Rectal smooth muscle tissue (tissue), 1 donor: ENCODE results near the gene RAB6C.
"Not testable (repeated sequence)": the region's sequence is repeated elsewhere in the genome, so short reads cannot be mapped to it uniquely, and the experiment has no call there.

ENCODE experiments used
- H3K27ac ChIP-seq: one replicate; pipeline ENCODE4 v1.7.0; 2013; ENCODE audit warnings: low read depth, low read length, inconsistent platforms
- H3K27me3 ChIP-seq: one replicate; pipeline ENCODE4 v1.7.0; 2013; ENCODE audit warnings: low read length; ENCODE audit not compliant: control insufficient read depth, insufficient read depth
- H3K36me3 ChIP-seq: one replicate; pipeline ENCODE4 v1.7.0; 2013; ENCODE audit warnings: low read length; ENCODE audit not compliant: control insufficient read depth, insufficient read depth
- H3K4me1 ChIP-seq: one replicate; pipeline ENCODE4 v1.7.0; 2013; ENCODE audit warnings: low read length; ENCODE audit not compliant: control insufficient read depth, insufficient read depth
- H3K4me3 ChIP-seq: one replicate; pipeline ENCODE4 v1.7.0; 2013; ENCODE audit warnings: low read length
- H3K9ac ChIP-seq: one replicate; pipeline ENCODE4 v1.7.0; 2013; ENCODE audit warnings: low read length

RAB6C gene

GRCh38 chr2:129958736-129959135 is 20.7 kb upstream of the RAB6C start:
- H3K4me1 ChIP-seq, H3K27me3 ChIP-seq, H3K27ac ChIP-seq, H3K9ac ChIP-seq, H3K4me3 ChIP-seq, H3K36me3 ChIP-seq: not testable (repeated sequence)

- H3K36me3 ChIP-seq = not testable (repeated sequence)
These were observed 10.9 kb upstream of the RAB6C start for GRCh38 chr2:129968605-129969004.

GRCh38 chr2:129975016-129975774 is 4.3 kb upstream of the RAB6C start:
- no peak overlapping the region for H3K9ac ChIP-seq
- no peaks in the 10 kb centered on the region for H3K36me3 ChIP-seq
- no peaks in the 10 kb centered on the region for H3K27me3 ChIP-seq
- no peak overlapping the region for H3K27ac ChIP-seq
- no peak overlapping the region for H3K4me3 ChIP-seq
- H3K4me1 ChIP-seq = no peaks in the 10 kb centered on the region

More at GRCh38 chr2:129968605-129969004, 10.9 kb upstream of the RAB6C start:
- not testable (repeated sequence) for H3K27me3 ChIP-seq, H3K4me1 ChIP-seq, H3K4me3 ChIP-seq, H3K9ac ChIP-seq, H3K27ac ChIP-seq

GRCh38 chr2:129976969-129977368 is 2.5 kb upstream of the RAB6C start:
- H3K27ac ChIP-seq, H3K36me3 ChIP-seq, H3K4me1 ChIP-seq, H3K9ac ChIP-seq, H3K27me3 ChIP-seq, H3K4me3 ChIP-seq: not testable (repeated sequence)

GRCh38 chr2:129977986-129978385 is 1.5 kb upstream of the RAB6C start:
- H3K36me3 ChIP-seq = no peaks in the 10 kb centered on the region
- no peaks in the 10 kb centered on the region for H3K4me1 ChIP-seq
- H3K27ac ChIP-seq = no peak overlapping the region
- no peaks in the 10 kb centered on the region for H3K27me3 ChIP-seq
- no peak overlapping the region for H3K9ac ChIP-seq
- H3K4me3 ChIP-seq = no peak overlapping the region

GRCh38 chr2:129980246-129980645 is 780 bp downstream of the RAB6C start:
- not testable (repeated sequence) for H3K9ac ChIP-seq, H3K27me3 ChIP-seq, H3K36me3 ChIP-seq, H3K27ac ChIP-seq, H3K4me3 ChIP-seq, H3K4me1 ChIP-seq

GRCh38 chr2:129981689-129982088 is 2.2 kb downstream of the RAB6C start:
- H3K27me3 ChIP-seq, H3K36me3 ChIP-seq, H3K9ac ChIP-seq: not testable (repeated sequence)

GRCh38 chr2:129984426-129984825 is 5.0 kb downstream of the RAB6C start:
- Histone ChIP-seq H3K27ac (no peak overlapping the region), H3K4me3 (no peak overlapping the region), H3K36me3 (no peaks in the 10 kb centered on the region), H3K4me1 (no peaks in the 10 kb centered on the region), H3K27me3 (no peaks in the 10 kb centered on the region), H3K9ac (no peak overlapping the region)

More at GRCh38 chr2:129981689-129982088, 2.2 kb downstream of the RAB6C start:
- not testable (repeated sequence) for H3K4me3 ChIP-seq, H3K27ac ChIP-seq, H3K4me1 ChIP-seq

- not testable (repeated sequence) for H3K9ac ChIP-seq, H3K4me3 ChIP-seq, H3K27me3 ChIP-seq, H3K36me3 ChIP-seq, H3K4me1 ChIP-seq, H3K27ac ChIP-seq
These were observed 13.0 kb downstream of the RAB6C start for GRCh38 chr2:129992415-129993006.

GRCh38 chr2:129993151-129993550 is 13.7 kb downstream of the RAB6C start:
- not testable (repeated sequence) for H3K4me1 ChIP-seq, H3K27me3 ChIP-seq, H3K4me3 ChIP-seq, H3K27ac ChIP-seq, H3K36me3 ChIP-seq, H3K9ac ChIP-seq

GRCh38 chr2:129996657-129997237 is 17.3 kb downstream of the RAB6C start:
- H3K4me1 ChIP-seq, H3K9ac ChIP-seq, H3K27ac ChIP-seq, H3K36me3 ChIP-seq, H3K27me3 ChIP-seq, H3K4me3 ChIP-seq: not testable (repeated sequence)

GRCh38 chr2:129998771-129999170 is 19.3 kb downstream of the RAB6C start:
- H3K4me3 ChIP-seq, H3K27ac ChIP-seq, H3K27me3 ChIP-seq, H3K4me1 ChIP-seq, H3K36me3 ChIP-seq, H3K9ac ChIP-seq: not testable (repeated sequence)

GRCh38 chr2:130005862-130006261 is 26.4 kb downstream of the RAB6C start:
- not testable (repeated sequence) for H3K27ac ChIP-seq, H3K9ac ChIP-seq, H3K4me1 ChIP-seq, H3K36me3 ChIP-seq, H3K27me3 ChIP-seq, H3K4me3 ChIP-seq
